HCT116 (cell line): ENCODE measurements around the gene SLC1A6. TPM values are rescaled to one million over a fixed set of nuclear protein-coding genes. Genes with fewer than 3 reads are reported as not detected.

ENCODE experiments used
- ATAC-seq: fragments of 200-7000 bp; cut with Tn5 transposase; 2 replicates; pipeline ENCODE4 v1.9.1; 2020; ENCODE audit warnings: mild to moderate bottlenecking, moderate library complexity
- BruUV-seq: library from RNA; stranded (reverse); fragments of 400-500 nt; replicated peaks from 2 replicates; lab custom pipeline; 2021; lab: Mats Ljungman, UMichigan
- CTCF ChIA-PET: fragments of 300-600 bp; sonication (Branson Sonifier 250); formaldehyde crosslinking; loops from one replicate; lab custom pipeline; 2021; ENCODE audit warnings: antibody characterized with exemption; lab: Charles Lee
- POLR2A ChIA-PET: fragments of 300-600, 350-600 bp; sonication (Branson Sonifier 250); formaldehyde crosslinking; loops from one replicate; lab custom pipeline; 2021; ENCODE audit warnings: antibody characterized with exemption; lab: Charles Lee
- RAD21 ChIA-PET, 2 experiments: fragments of 300-600 bp; sonication (Branson Sonifier 250); formaldehyde crosslinking; loops; one replicate each; lab custom pipeline; 2023; ENCODE audit warnings: low total read pairs in 2 of 2; ENCODE audit not compliant: uncharacterized antibody in 2 of 2, unreplicated experiment in 2 of 2, low non-redundant PET in 1 of 2; lab: Charles Lee
- DNase-seq: peaks from one replicate; pipeline ENCODE4 v3.0.0-alpha.2; 2010; ENCODE audit warnings: low read depth, low spot score
- H2AFZ ChIP-seq: fragments of 200-600 bp; shearing (Covaris generic), sonication (generic); 2 replicates; pipeline ENCODE4 v1.6.1; 2017; ENCODE audit warnings: low read depth, mixed run types, mixed read lengths, antibody characterized with exemption, low read length; ENCODE audit not compliant: poor library complexity, severe bottlenecking
- H3K27ac ChIP-seq: 2 replicates; pipeline ENCODE4 v1.5.1; 2012; ENCODE audit warnings: low read depth, low read length
- H3K27me3 ChIP-seq: fragments of 200-600 bp; sonication (generic); 2 replicates; pipeline ENCODE4 v1.6.1; 2016; ENCODE audit warnings: mixed run types, low read length, mixed read lengths; ENCODE audit not compliant: insufficient read depth
- H3K36me3 ChIP-seq, 2 experiments: fragments of 200-500 bp in 1 of 2; fragments of 200-600 bp in 1 of 2; sonication (Bioruptor generic) in 1 of 2; sonication (generic) in 1 of 2; 2 replicates each; pipeline versions ENCODE4 v1.5.1 to v1.6.1; 2014 to 2016; ENCODE audit warnings: low read length in 2 of 2, inconsistent platforms in 1 of 2, mixed read lengths in 1 of 2, mixed run types in 1 of 2; ENCODE audit not compliant: insufficient read depth in 2 of 2, control insufficient read depth in 1 of 2
- H3K4me1 ChIP-seq, 2 experiments: fragments of 200-600 bp in 1 of 2; sonication (generic) in 1 of 2; 2 replicates each; pipeline versions ENCODE4 v1.5.1 to v1.6.1; 2012 to 2017; ENCODE audit warnings: low read length in 2 of 2, inconsistent platforms in 1 of 2, mild to moderate bottlenecking in 1 of 2, mixed read lengths in 1 of 2, mixed run types in 1 of 2, moderate library complexity in 1 of 2; ENCODE audit not compliant: insufficient read depth in 2 of 2, control insufficient read depth in 1 of 2
- H3K4me2 ChIP-seq: fragments of 200-600 bp; sonication (generic); 2 replicates; pipeline ENCODE4 v1.6.1; 2017; ENCODE audit warnings: mixed run types, low read length, mixed read lengths
- H3K4me3 ChIP-seq, 2 experiments: fragments of 200-600 bp in 1 of 2; sonication (generic) in 1 of 2; replicated peaks in 1 of 2; 2 replicates each; pipeline ENCODE4 v1.5.1; 2011 to 2016; ENCODE audit warnings: low read length in 2 of 2, control low read depth in 1 of 2, low read depth in 1 of 2, mild to moderate bottlenecking in 1 of 2, mixed read lengths in 1 of 2, mixed run types in 1 of 2
- H3K79me2 ChIP-seq: fragments of 200-600 bp; sonication (generic); 2 replicates; pipeline ENCODE4 v1.6.1; 2017; ENCODE audit warnings: mild to moderate bottlenecking, mixed run types, low read length, moderate library complexity, mixed read lengths; ENCODE audit not compliant: insufficient read depth
- H3K9ac ChIP-seq: fragments of 200-600 bp; sonication (generic); 2 replicates; pipeline ENCODE4 v1.6.1; 2016; ENCODE audit warnings: low read length, mixed read lengths
- H3K9me2 ChIP-seq: fragments of 200-600 bp; sonication (generic), shearing (Covaris generic); 2 replicates; pipeline ENCODE4 v1.6.1; 2017; ENCODE audit warnings: mixed run types, mild to moderate bottlenecking, moderate library complexity; ENCODE audit not compliant: insufficient read depth
- H3K9me3 ChIP-seq, 2 experiments: fragments of 200-500 bp in 1 of 2; fragments of 200-600 bp in 1 of 2; sonication (Bioruptor generic) in 1 of 2; sonication (generic) in 1 of 2; 2 replicates each; pipeline ENCODE4 v1.6.1; 2014 to 2017; ENCODE audit warnings: low read length in 2 of 2, mixed read lengths in 2 of 2, inconsistent platforms in 1 of 2, low read depth in 1 of 2, mild to moderate bottlenecking in 1 of 2, mixed run types in 1 of 2, moderate library complexity in 1 of 2; ENCODE audit not compliant: control insufficient read depth in 1 of 2, insufficient read depth in 1 of 2
- H4K20me1 ChIP-seq: fragments of 200-600 bp; sonication (generic), shearing (Covaris generic); 2 replicates; pipeline ENCODE4 v1.6.1; 2017; ENCODE audit warnings: mixed run types, mild to moderate bottlenecking, moderate library complexity; ENCODE audit not compliant: insufficient read depth
- CBX3 ChIP-seq: IDR thresholded peaks from 2 replicates; pipeline ENCODE4 v1.6.1; 2012; ENCODE audit warnings: low read depth
- CEBPB ChIP-seq: IDR thresholded peaks from 2 replicates; pipeline ENCODE4 v1.6.1; 2012; ENCODE audit warnings: low read depth
- EZH2phosphoT487 ChIP-seq: fragments of 200-600 bp; IDR thresholded peaks from 2 replicates; pipeline ENCODE4 v1.6.1; 2018; ENCODE audit warnings: antibody characterized with exemption, borderline replicate concordance
- intact Hi-C: fragments of 100-400 bp; cut with micrococcal nuclease; formaldehyde crosslinking; loops from 2 replicates; pipeline ENCODE4 v1.10.0; 2022
- total RNA-seq: library from RNA; stranded (reverse); gene quantifications from one replicate; pipeline ENCODE4 v1.2.1, GENCODE V29; 2021; ENCODE audit not compliant: unreplicated experiment
- TF ChIP-seq, protein P1 (sequence below): IDR thresholded peaks from 2 replicates; pipeline ENCODE4 v1.6.1; 2011; ENCODE audit warnings: mild to moderate bottlenecking, low read length, moderate library complexity; ENCODE audit not compliant: insufficient replicate concordance; ENCODE audit errors: extremely low read depth
- TF ChIP-seq, protein P2 (sequence below): IDR thresholded peaks from 2 replicates; pipeline ENCODE4 v1.6.1; 2012; ENCODE audit warnings: low read depth

Gene SLC1A6
- total RNA-seq, 1 experiment from 2014 or later, result not detected

DNA sequence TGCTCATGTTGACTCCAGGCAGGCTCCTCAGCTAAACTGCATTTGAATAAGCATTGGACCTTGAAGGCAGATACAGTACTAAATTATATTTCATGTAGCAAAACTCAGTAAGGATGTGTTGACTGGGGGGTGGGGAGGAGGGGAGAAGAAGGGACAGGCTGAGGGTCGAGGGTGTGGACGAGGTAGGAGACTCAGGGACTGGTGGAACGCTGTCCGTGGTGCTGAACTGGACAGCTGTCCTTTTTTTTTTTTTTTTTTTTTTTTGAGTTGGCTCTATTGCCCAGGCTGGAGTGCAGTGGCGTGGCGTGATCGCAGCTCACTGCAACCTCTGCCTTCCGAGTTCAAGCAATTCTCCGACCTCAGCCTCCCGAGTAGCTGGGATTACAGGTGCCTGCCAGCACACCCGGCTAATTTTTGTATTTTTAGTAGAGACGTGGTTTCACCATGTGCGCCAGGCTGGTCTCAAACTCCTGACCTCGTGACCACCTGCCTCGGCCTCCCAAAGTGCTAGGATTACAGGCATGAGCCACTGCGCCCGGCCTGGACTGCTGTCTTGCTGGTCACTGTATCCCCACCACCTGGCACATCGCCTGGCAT lies 36.4 kb upstream of the SLC1A6 start:
- CTCF ChIA-PET, result no interaction called here
- ATAC-seq (no peak), DNase-seq (no peak)
- H2AFZ ChIP-seq, result no peak overlapping the region
- H3K79me2 ChIP-seq, result no peaks in the 10 kb centered on the region
- intact Hi-C loops, result no loop called here
- H3K27ac ChIP-seq, result no peak overlapping the region
- RAD21 ChIA-PET, result no interaction called here
- H3K27me3 ChIP-seq, result peaks cover 5% of the 10 kb centered on the region; the same call in 1 of the 2 replicates
- no peaks in the 10 kb centered on the region for H3K9me3 ChIP-seq
- no peaks in the 10 kb centered on the region for H4K20me1 ChIP-seq
- H3K4me1 ChIP-seq, result no peaks in the 10 kb centered on the region
- H3K4me2 ChIP-seq, result no peak overlapping the region
- POLR2A ChIA-PET, result no interaction called here
- no peak overlapping the region for H3K4me3 ChIP-seq
- TF ChIP-seq EZH2phosphoT487, result no peak
- TF ChIP-seq CBX3, result no peak
- TF ChIP-seq, protein P1, sequence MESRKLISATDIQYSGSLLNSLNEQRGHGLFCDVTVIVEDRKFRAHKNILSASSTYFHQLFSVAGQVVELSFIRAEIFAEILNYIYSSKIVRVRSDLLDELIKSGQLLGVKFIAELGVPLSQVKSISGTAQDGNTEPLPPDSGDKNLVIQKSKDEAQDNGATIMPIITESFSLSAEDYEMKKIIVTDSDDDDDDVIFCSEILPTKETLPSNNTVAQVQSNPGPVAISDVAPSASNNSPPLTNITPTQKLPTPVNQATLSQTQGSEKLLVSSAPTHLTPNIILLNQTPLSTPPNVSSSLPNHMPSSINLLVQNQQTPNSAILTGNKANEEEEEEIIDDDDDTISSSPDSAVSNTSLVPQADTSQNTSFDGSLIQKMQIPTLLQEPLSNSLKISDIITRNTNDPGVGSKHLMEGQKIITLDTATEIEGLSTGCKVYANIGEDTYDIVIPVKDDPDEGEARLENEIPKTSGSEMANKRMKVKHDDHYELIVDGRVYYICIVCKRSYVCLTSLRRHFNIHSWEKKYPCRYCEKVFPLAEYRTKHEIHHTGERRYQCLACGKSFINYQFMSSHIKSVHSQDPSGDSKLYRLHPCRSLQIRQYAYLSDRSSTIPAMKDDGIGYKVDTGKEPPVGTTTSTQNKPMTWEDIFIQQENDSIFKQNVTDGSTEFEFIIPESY, result no peak
- no peak for TF ChIP-seq CEBPB
- TF ChIP-seq, protein P2, sequence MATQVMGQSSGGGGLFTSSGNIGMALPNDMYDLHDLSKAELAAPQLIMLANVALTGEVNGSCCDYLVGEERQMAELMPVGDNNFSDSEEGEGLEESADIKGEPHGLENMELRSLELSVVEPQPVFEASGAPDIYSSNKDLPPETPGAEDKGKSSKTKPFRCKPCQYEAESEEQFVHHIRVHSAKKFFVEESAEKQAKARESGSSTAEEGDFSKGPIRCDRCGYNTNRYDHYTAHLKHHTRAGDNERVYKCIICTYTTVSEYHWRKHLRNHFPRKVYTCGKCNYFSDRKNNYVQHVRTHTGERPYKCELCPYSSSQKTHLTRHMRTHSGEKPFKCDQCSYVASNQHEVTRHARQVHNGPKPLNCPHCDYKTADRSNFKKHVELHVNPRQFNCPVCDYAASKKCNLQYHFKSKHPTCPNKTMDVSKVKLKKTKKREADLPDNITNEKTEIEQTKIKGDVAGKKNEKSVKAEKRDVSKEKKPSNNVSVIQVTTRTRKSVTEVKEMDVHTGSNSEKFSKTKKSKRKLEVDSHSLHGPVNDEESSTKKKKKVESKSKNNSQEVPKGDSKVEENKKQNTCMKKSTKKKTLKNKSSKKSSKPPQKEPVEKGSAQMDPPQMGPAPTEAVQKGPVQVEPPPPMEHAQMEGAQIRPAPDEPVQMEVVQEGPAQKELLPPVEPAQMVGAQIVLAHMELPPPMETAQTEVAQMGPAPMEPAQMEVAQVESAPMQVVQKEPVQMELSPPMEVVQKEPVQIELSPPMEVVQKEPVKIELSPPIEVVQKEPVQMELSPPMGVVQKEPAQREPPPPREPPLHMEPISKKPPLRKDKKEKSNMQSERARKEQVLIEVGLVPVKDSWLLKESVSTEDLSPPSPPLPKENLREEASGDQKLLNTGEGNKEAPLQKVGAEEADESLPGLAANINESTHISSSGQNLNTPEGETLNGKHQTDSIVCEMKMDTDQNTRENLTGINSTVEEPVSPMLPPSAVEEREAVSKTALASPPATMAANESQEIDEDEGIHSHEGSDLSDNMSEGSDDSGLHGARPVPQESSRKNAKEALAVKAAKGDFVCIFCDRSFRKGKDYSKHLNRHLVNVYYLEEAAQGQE, result peak; percentile 87
- H3K9me2 ChIP-seq, result no peaks in the 10 kb centered on the region
- BruUV-seq, result no TSS peak
- no peak overlapping the region for H3K9ac ChIP-seq
- no peaks in the 10 kb centered on the region for H3K36me3 ChIP-seq
